Measurements from ENCODE around the gene TMC7.

TMC7 gene

GRCh38 chr16:19029980-19030379 is 46.2 kb downstream of the TMC7 start:
- no peak for DNase-seq (ENCODE audit: low read depth in 2 of 3, low spot score in 1 of 3)

DNA sequence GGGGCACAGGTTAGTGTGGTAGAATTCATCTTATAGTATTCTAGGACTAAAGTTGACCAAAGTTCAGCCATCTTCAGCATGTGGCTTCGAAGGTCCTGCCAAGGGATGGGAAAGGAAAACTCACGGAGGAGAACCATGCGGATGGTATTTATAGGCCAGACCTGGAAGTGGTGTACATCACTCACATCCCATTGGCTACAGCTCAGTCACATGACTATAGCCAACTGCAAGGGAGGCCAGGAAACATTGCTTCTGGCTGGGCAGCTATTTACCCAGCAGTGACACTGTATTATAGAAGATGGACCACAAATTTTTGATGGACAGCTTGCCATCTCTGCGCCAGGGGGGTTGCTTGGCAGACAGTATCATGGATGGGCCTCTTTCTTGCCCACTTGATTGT is 48.0 kb downstream of the TMC7 start:
- no peak for DNase-seq (ENCODE audit: low read depth in 2 of 3, low spot score in 1 of 3)

DNA sequence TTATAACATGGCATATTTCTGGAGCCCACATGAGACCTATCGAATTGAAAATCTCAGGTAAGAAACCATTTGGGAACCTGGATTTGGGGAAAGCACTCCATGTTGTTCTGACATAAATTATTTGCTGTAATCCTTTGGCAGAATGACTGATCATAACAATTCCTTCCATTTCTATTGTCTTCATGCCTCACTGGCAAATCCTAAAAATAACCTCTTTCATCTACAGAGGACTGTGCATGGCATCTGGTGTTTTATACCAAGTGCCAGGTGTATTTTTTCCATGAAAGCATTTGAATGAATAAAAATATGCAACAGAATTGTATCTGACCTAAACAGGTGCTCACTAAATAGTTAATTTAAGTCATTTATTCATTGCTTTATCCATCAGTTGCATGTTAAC is 50.0 kb downstream of the TMC7 start:
- no peak for DNase-seq (ENCODE audit: low read depth in 2 of 3, low spot score in 1 of 3)

DNA sequence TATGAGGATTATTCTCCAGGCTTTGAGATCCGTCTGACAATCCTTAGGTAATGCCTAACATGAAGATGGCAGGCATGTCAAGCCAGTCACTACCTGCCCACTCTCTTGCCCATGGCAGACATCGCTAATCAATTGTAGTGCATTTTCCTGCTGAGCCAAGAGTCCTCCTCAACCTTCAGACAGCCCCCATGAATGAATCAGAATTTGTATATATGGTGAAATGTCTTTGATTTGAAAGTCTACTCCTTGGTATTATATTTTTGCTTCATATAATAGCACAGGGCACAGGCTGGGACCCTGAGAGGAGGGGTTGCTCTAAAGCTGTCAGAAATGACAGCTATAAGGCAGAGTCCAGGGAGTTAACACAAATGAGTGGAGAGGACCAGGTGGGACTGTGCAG is 56.7 kb downstream of the TMC7 start:
- no peak for DNase-seq (ENCODE audit: low read depth in 2 of 3, low spot score in 1 of 3)

- no peak for DNase-seq (ENCODE audit: low read depth in 2 of 3, low spot score in 1 of 3)
Measured at GRCh38 chr16:19044769-19045168, 61.0 kb downstream of the TMC7 start.

DNA sequence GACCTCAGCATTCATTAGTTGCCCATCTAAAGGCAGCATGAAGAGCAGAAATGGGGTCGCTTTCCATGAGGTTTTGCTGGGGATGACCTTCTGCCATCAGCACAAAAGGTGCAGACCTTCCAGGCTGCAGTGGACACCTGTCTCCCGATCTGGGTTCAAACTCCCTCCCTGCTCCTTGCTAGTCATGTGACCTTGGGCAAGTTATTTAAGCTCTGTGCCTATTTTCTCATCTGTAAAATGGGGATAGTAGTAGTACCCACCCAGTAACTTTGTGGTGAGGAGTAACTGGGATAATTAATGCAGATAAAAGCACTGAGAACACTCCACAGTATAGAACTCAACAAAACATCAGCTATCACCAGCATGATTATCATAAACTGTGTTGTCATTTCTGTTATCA is 62.3 kb downstream of the TMC7 start:
- no peak for DNase-seq (ENCODE audit: low read depth in 2 of 3, low spot score in 1 of 3)

- no peak for DNase-seq (ENCODE audit: low read depth in 2 of 3, low spot score in 1 of 3)
Measured at GRCh38 chr16:19062706-19063105, 79.0 kb downstream of the TMC7 start.

DNA sequence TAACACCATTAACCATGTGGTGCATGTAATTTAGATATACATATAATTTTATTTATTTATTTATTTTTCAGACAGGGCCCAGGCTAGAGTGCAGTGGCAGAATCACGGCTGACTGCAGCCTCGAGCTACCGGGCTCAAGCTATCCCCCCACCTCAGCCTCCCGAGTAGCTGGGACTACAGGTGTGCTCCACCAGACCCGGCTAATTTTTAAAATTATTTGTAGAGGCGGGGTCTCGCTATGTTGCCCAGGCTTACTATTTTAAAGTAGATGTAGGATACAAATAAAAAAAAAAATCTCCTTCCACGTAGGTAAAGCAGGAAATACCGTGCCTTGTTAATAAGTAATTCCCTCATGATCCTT is 83.2 kb downstream of the TMC7 start:
- DNase-seq (ENCODE audit: low read depth in 2 of 3, low spot score in 1 of 3), result no peak

DNA sequence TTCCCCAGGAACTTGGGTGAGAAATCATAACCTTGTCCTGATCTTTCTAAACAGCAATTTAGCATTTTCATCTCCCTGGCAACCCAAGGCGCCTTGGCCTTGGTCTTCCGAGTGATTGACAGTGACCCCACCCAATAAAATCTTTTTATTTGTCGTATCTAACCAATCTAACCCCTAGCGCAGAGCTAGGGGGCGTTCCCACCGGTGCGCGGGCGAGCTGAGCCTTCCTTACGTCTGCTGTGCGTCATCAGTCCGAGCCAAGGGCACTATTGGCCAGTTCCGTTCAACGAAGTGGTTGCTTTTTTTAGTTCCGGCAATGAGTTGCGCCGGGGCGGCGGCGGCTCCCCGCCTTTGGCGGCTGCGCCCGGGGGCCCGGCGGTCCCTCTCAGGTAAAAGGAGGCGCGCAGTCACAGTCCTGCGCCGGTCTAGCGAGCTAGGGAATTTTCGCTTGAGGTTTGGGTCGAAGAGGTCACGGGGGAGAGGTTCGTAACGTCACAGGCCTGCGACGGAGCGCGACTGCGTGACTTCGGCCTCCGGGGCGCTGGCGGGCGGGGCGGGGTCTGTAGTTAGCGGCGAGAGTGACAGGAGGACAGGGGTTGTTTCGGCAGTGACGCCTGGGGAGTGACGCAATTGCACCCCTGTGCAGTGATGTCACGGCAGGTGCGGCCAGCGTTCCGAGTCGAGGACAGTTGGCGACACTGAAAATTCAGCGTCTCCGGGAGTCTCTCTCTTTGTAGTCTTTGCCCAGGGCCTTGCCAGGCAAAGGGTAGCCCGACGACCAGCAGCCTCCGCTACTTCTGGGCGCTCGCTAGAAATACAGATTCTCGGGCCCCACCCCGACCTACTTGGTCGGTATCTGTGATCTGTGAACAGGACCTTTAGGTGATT is 83.9 kb downstream of the TMC7 start, which contains the start of gene COQ7:
Gene COQ7 (plus strand): TSS at position 266 of the 888 bp plus-strand sequence. CDS start 51 bp downstream, at position 317.
- DNase-seq (ENCODE audit: low read depth in 2 of 3, low spot score in 1 of 3), result peak; percentile 96 to 97 (median 97)

DNA sequence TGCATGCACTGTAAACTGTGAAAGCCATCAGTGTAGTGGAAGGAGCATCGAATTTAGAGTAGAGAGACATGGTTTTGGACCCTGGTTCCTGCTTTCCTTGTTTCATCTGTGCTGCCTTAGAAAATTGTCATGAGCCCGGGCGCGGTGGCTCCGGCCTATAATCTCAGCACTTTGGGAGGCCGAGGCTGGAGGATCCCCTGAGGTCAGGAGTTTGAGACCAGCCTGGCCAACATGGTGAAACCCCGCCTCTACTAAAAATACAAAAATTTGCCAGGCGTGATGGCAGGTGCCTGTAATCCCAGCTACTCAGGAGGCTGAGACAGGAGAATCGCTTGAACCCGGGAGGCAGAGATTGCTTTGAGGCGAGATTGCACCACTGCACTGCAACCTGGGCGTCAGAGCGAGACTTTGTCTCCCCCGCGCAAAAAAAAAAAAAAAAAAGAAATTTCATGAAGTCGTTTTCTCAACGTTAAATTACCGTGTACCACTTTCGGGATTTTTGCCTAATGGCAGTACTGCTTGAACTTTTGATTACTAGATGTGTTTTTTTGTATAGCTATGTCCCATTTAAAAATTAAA is 84.6 kb downstream of the TMC7 start:
- no peak for DNase-seq (ENCODE audit: low read depth in 2 of 3, low spot score in 1 of 3)

DNA sequence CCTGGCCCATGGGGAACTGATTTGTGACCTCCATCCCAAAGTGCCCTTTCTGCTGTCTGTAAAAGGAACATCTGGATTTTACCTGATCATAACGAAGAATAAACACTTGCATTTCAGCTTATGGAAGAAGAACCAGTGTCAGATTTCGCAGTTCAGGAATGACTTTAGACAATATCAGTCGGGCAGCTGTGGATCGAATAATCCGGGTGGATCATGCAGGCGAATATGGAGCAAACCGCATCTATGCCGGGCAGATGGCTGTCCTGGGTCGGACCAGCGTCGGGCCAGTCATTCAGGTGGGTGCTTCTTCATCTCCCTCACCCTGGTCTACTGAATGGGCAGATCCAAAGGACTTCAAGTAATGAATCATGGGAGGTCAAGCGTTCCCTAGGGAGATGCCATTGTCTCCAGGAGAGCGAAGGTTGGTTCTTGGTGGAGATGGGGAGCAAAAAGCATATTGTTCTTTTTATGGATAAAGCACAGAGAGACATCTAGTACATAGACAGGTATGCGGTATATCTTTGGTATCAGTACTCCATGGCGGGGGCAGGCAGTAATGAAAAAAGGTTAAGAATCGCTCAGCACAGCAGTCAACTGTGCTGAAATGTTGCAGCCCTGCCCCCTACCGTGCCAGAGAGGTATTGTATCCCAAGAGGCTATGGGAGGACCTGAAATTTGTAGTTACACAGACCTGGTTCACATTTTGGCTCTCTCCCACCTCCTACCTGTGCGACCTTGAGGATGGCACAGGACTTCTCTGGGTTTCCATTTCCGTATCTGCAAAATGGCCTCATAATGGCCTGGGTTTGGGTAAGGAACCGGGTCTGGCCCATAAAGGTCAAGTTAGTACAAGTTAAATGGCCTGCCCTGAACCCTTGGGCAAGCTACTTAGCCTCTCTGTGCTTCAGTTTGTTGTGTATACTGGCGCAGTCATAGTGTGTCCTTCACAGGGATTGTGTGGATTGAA is 88.4 kb downstream of the TMC7 start:
- peak; percentile 45 to 60 (median 52) for DNase-seq (ENCODE audit: low read depth in 2 of 3, low spot score in 1 of 3)

GRCh38 chr16:19073344-19073743 is 89.6 kb downstream of the TMC7 start:
- DNase-seq (ENCODE audit: low read depth in 2 of 3, low spot score in 1 of 3), result no peak

- DNase-seq (ENCODE audit: low read depth in 2 of 3, low spot score in 1 of 3), result no peak
Measured at GRCh38 chr16:19073863-19074262, 90.1 kb downstream of the TMC7 start.

DNA sequence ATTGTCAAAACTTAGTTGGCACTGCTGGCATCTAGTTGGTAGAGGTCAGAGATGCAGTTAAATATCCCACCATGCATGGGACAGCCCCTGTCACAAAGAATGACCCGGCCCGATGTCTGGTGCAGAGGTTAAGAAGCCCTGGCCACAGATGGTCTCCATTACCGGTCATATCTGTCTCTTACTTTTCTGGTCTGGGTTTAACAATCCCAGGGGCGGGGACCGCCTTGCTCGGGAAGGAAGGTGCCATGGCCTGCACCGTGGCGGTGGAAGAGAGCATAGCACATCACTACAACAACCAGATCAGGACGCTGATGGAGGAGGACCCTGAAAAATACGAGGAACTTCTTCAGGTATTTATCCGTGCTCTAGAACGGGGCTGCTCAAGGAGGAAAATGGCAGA is 91.8 kb downstream of the TMC7 start:
- DNase-seq (ENCODE audit: low read depth in 2 of 3, low spot score in 1 of 3), result no peak

GRCh38 chr16:19077879-19078278 is 94.1 kb downstream of the TMC7 start:
- no peak for DNase-seq (ENCODE audit: low read depth in 2 of 3, low spot score in 1 of 3)

- no peak for DNase-seq (ENCODE audit: low read depth in 2 of 3, low spot score in 1 of 3)
Measured at GRCh38 chr16:19083670-19084069, 99.9 kb downstream of the TMC7 start.

- no peak for DNase-seq (ENCODE audit: low read depth in 2 of 3, low spot score in 1 of 3)
Measured at GRCh38 chr16:19084139-19084538, 100.4 kb downstream of the TMC7 start.

DNA sequence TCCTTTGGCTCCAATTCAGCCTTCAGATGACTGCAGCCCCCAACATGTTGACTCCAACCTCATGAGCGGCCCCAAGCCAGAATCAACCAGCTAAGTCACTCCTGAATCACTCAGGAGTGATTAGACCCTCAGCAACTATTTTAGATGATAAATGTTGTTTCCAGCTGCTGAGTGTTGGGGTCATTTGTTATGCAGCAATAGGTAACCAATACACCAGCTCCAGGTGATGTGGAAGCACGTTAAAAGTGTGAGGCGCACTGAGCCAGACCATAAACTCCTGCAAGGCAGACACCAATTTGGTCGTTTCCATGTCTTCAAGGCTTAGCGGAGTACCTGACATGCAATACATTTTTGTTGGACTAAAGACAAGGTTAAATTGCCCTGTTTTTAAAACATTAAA is 101.1 kb downstream of the TMC7 start:
- DNase-seq (ENCODE audit: low read depth in 2 of 3, low spot score in 1 of 3), result no peak

DNA sequence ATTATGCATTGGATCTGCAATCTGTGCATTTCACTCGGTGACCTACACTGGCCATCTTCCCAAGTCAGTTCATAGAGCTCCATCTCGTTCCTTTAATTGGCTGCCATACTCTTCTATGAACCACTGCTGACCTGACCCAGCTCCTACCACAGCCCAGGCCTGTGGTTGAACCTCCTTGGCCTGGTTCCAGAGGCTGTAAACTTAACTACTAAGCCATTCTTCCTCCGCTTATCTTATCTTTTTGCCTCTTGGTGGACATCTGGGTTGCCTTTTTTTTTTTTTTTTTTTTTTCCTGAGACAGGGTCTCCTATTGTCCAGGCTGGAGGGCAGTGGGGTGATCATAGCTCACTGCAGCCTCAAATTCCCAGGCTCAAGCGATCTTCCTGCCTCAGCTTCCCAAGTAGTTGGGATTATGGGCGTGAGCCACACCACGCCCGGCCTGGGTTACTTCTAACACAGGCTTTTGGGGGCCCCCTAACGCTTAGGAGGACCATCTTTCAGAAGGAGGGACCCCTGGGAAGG is 102.0 kb downstream of the TMC7 start:
- DNase-seq (ENCODE audit: low read depth in 2 of 3, low spot score in 1 of 3), result no peak

- DNase-seq (ENCODE audit: low read depth in 2 of 3, low spot score in 1 of 3), result peak; percentile 52 to 74 (median 71)
Measured at GRCh38 chr16:19086322-19087199, 102.8 kb downstream of the TMC7 start.
